Vagina (tissue), 2 donors: ENCODE data around the gene VWA5A. TPM values are rescaled to one million over a fixed set of nuclear protein-coding genes. Genes with fewer than 3 reads are reported as not detected.
"Not testable (repeated sequence)": the region's sequence is repeated elsewhere in the genome, so short reads cannot be mapped to it uniquely, and the experiment has no call there.

Source experiments
- DNase-seq, 2 donors: peaks; one replicate each; pipeline ENCODE4 v3.0.0-alpha.2; 2017; ENCODE audit errors: extremely low spot score in 2 of 2
- H3K27ac ChIP-seq: fragments of 200-600 bp; sonication (generic); one replicate; pipeline ENCODE4 v1.5.1; 2019
- H3K27me3 ChIP-seq: fragments of 200-600 bp; sonication (generic); one replicate; pipeline ENCODE4 v1.5.1; 2019
- H3K36me3 ChIP-seq, 2 donors: fragments of 200-600 bp; sonication (generic); one replicate each; pipeline ENCODE4 v1.5.1; 2017 to 2019
- H3K4me1 ChIP-seq: fragments of 200-600 bp; sonication (generic); one replicate; pipeline ENCODE4 v1.5.1; 2019
- H3K4me3 ChIP-seq, 2 donors: fragments of 200-600 bp; sonication (generic); 1 replicate in 1 of 2; 2 replicates in 1 of 2; pipeline ENCODE4 v1.5.1; 2016 to 2019
- H3K9me3 ChIP-seq: fragments of 200-600 bp; sonication (generic); one replicate; pipeline ENCODE4 v1.5.1; 2019
- CTCF ChIP-seq, 3 experiments: fragments of 450-650 bp in 2 of 3; fragments of 200-600 bp in 1 of 3; sonication (generic) in 1 of 3; IDR thresholded peaks; one replicate each; pipeline ENCODE4 v1.5.1; 2017 to 2019; ENCODE audit warnings: antibody characterized with exemption in 3 of 3, mild to moderate bottlenecking in 2 of 3, moderate library complexity in 2 of 3
- POLR2A ChIP-seq, 2 donors: fragments of 450-650 bp; IDR thresholded peaks; one replicate each; pipeline ENCODE4 v1.6.1; 2017; ENCODE audit warnings: antibody characterized with exemption in 2 of 2, mild to moderate bottlenecking in 2 of 2, moderate library complexity in 2 of 2
- POLR2AphosphoS5 ChIP-seq, 2 donors: sonication (generic); formaldehyde crosslinking; IDR thresholded peaks; one replicate each; pipeline ENCODE4 v1.9.0; 2017; ENCODE audit warnings: antibody characterized with exemption in 2 of 2, mild to moderate bottlenecking in 2 of 2, low read depth in 1 of 2; ENCODE audit not compliant: insufficient read depth in 1 of 2
- intact Hi-C: fragments of 100-400 bp; cut with DNase I; formaldehyde crosslinking; loops from one replicate; pipeline ENCODE4 v1.15.1; 2023
- total RNA-seq: library from RNA; depleted of rRNA; stranded (reverse); fragments of >200 nt; gene quantifications from one replicate; pipeline ENCODE4 v1.2.3, GENCODE V29; 2016

Gene VWA5A
- total RNA-seq, 1 donor from 2014 or later = 17.9 TPM

GRCh38 chr11:124122123-124122522 lies 6.9 kb downstream of the VWA5A start:
- DNase-seq = no peak
- Histone ChIP-seq H3K4me1 (no peaks in the 10 kb centered on the region), H3K4me3 (no peak overlapping the region), H3K9me3 (no peaks in the 10 kb centered on the region), H3K36me3 (peaks cover 0 to 40% of the 10 kb centered on the region in 2 donors), H3K27me3 (no peaks in the 10 kb centered on the region), H3K27ac (no peak overlapping the region)
- intact Hi-C loops = no loop called here
- TF ChIP-seq POLR2AphosphoS5 (IDR thresholded peaks at IDR 0.05; ENCODE audit: insufficient read depth in 1 of 2, low read depth in 1 of 2) (no peak), CTCF (IDR thresholded peaks at IDR 0.05) (no peak), POLR2A (IDR thresholded peaks at IDR 0.05) (no peak)

- no peaks in the 10 kb centered on the region for H3K27me3 ChIP-seq
- peaks cover 0 to 38% of the 10 kb centered on the region in 2 donors for H3K36me3 ChIP-seq
- no peak overlapping the region for H3K4me3 ChIP-seq
- no peak for DNase-seq
- H3K9me3 ChIP-seq = no peaks in the 10 kb centered on the region
- intact Hi-C loops = no loop called here
- no peak for TF ChIP-seq POLR2AphosphoS5 (IDR thresholded peaks at IDR 0.05; ENCODE audit: insufficient read depth in 1 of 2, low read depth in 1 of 2)
- TF ChIP-seq CTCF (IDR thresholded peaks at IDR 0.05) = no peak
- TF ChIP-seq POLR2A (IDR thresholded peaks at IDR 0.05) = no peak
- no peaks in the 10 kb centered on the region for H3K4me1 ChIP-seq
- H3K27ac ChIP-seq = no peak overlapping the region
Measured at GRCh38 chr11:124123622-124124021, 8.4 kb downstream of the VWA5A start.

GRCh38 chr11:124127134-124127533 lies 11.9 kb downstream of the VWA5A start:
- intact Hi-C loops, H3K27ac ChIP-seq, DNase-seq, H3K4me1 ChIP-seq, H3K27me3 ChIP-seq, H3K4me3 ChIP-seq, H3K9me3 ChIP-seq: not testable (repeated sequence)
- peaks cover 0 to 21% of the 10 kb centered on the region in 2 donors for H3K36me3 ChIP-seq

GRCh38 chr11:124143034-124143433 lies 27.8 kb downstream of the VWA5A start:
- no peak overlapping the region for H3K27ac ChIP-seq
- H3K4me3 ChIP-seq = no peak overlapping the region
- no peaks in the 10 kb centered on the region for H3K27me3 ChIP-seq
- TF ChIP-seq POLR2AphosphoS5 (IDR thresholded peaks at IDR 0.05; ENCODE audit: insufficient read depth in 1 of 2, low read depth in 1 of 2) (no peak), CTCF (IDR thresholded peaks at IDR 0.05) (no peak), POLR2A (IDR thresholded peaks at IDR 0.05) (no peak)
- H3K4me1 ChIP-seq = no peaks in the 10 kb centered on the region
- no peak for DNase-seq
- peaks cover 0 to 22% of the 10 kb centered on the region in 2 donors for H3K36me3 ChIP-seq
- H3K9me3 ChIP-seq = no peaks in the 10 kb centered on the region
- intact Hi-C loops = no loop called here

- Histone ChIP-seq H3K4me3 (no peak overlapping the region), H3K36me3 (peaks cover 0 to 4% of the 10 kb centered on the region in 2 donors), H3K9me3 (no peaks in the 10 kb centered on the region), H3K4me1 (no peaks in the 10 kb centered on the region), H3K27me3 (no peaks in the 10 kb centered on the region), H3K27ac (no peak overlapping the region)
- DNase-seq = no peak
- TF ChIP-seq POLR2AphosphoS5 (IDR thresholded peaks at IDR 0.05; ENCODE audit: insufficient read depth in 1 of 2, low read depth in 1 of 2) (no peak), POLR2A (IDR thresholded peaks at IDR 0.05) (no peak), CTCF (IDR thresholded peaks at IDR 0.05) (no peak)
- intact Hi-C loops = no loop called here
Measured at GRCh38 chr11:124147951-124148350, 32.7 kb downstream of the VWA5A start.

GRCh38 chr11:124150684-124151083 lies 35.4 kb downstream of the VWA5A start:
- H3K4me3 ChIP-seq = no peak overlapping the region
- H3K27ac ChIP-seq = no peak overlapping the region
- intact Hi-C loops = no loop called here
- no peaks in the 10 kb centered on the region for H3K4me1 ChIP-seq
- TF ChIP-seq POLR2A (IDR thresholded peaks at IDR 0.05) = no peak
- H3K36me3 ChIP-seq = no peaks in the 10 kb centered on the region
- DNase-seq = no peak
- H3K9me3 ChIP-seq = no peaks in the 10 kb centered on the region
- H3K27me3 ChIP-seq = no peaks in the 10 kb centered on the region
